Measurements from ENCODE around the gene LAMC3.

The LAMC3 gene

GRCh38 chr9:131105952-131106351, 97.0 kb downstream of the LAMC3 start:
- no peaks in the 10 kb centered on the region for H3K36me3 ChIP-seq (ENCODE audit: insufficient read depth)
- no peaks in the 10 kb centered on the region for H4K20me1 ChIP-seq (ENCODE audit: insufficient read depth)
- H2AFZ ChIP-seq (ENCODE audit: low read depth), result no peak overlapping the region
- H3K4me3 ChIP-seq (IDR thresholded peaks at IDR 0.05; ENCODE audit: insufficient read depth, low read depth, low read length), result no peak overlapping the region
- no peaks in the 10 kb centered on the region for H3K4me1 ChIP-seq (ENCODE audit: low read depth, poor library complexity, severe bottlenecking)
- H3K79me2 ChIP-seq (ENCODE audit: insufficient read depth, low read depth), result no peaks in the 10 kb centered on the region
- no peak for TF ChIP-seq CTCF (conservative IDR thresholded peaks at IDR 0.05; ENCODE audit: low read depth, low read length)
- H3K9ac ChIP-seq, result no peak overlapping the region
- H3K4me2 ChIP-seq, result no peak overlapping the region
- no peak overlapping the region for H3K27ac ChIP-seq
- H3K27me3 ChIP-seq (ENCODE audit: insufficient read depth, low read depth), result no peaks in the 10 kb centered on the region

- Histone ChIP-seq H3K9ac (no peak overlapping the region), H3K4me2 (no peak overlapping the region), H3K4me3 (IDR thresholded peaks at IDR 0.05; ENCODE audit: insufficient read depth, low read depth, low read length) (no peak overlapping the region), H3K27ac (no peak overlapping the region), H3K4me1 (ENCODE audit: low read depth, poor library complexity, severe bottlenecking) (no peaks in the 10 kb centered on the region), H3K27me3 (ENCODE audit: insufficient read depth, low read depth) (no peaks in the 10 kb centered on the region), H2AFZ (ENCODE audit: low read depth) (no peak overlapping the region), H3K36me3 (ENCODE audit: insufficient read depth) (no peaks in the 10 kb centered on the region), H4K20me1 (ENCODE audit: insufficient read depth) (no peaks in the 10 kb centered on the region), H3K79me2 (ENCODE audit: insufficient read depth, low read depth) (no peaks in the 10 kb centered on the region)
- TF ChIP-seq CTCF (conservative IDR thresholded peaks at IDR 0.05; ENCODE audit: low read depth, low read length), result no peak
Measured at GRCh38 chr9:131107760-131108159, 98.8 kb downstream of the LAMC3 start.

- no peak for TF ChIP-seq CTCF (conservative IDR thresholded peaks at IDR 0.05; ENCODE audit: low read depth, low read length)
- Histone ChIP-seq H4K20me1 (ENCODE audit: insufficient read depth) (no peaks in the 10 kb centered on the region), H3K4me2 (no peak overlapping the region), H3K27me3 (ENCODE audit: insufficient read depth, low read depth) (peaks cover 5% of the 10 kb centered on the region; the same call in 1 of the 2 replicates), H3K9ac (no peak overlapping the region), H3K4me1 (ENCODE audit: low read depth, poor library complexity, severe bottlenecking) (no peaks in the 10 kb centered on the region), H3K36me3 (ENCODE audit: insufficient read depth) (no peaks in the 10 kb centered on the region), H3K27ac (no peak overlapping the region), H3K4me3 (IDR thresholded peaks at IDR 0.05; ENCODE audit: insufficient read depth, low read depth, low read length) (no peak overlapping the region), H3K79me2 (ENCODE audit: insufficient read depth, low read depth) (no peaks in the 10 kb centered on the region), H2AFZ (ENCODE audit: low read depth) (no peak overlapping the region)
Measured at GRCh38 chr9:131111186-131111853, 102.3 kb downstream of the LAMC3 start.

- no peaks in the 10 kb centered on the region for H3K36me3 ChIP-seq (ENCODE audit: insufficient read depth)
- H3K27ac ChIP-seq, result no peak overlapping the region
- no peaks in the 10 kb centered on the region for H4K20me1 ChIP-seq (ENCODE audit: insufficient read depth)
- H3K79me2 ChIP-seq (ENCODE audit: insufficient read depth, low read depth), result no peaks in the 10 kb centered on the region
- no peak for TF ChIP-seq CTCF (conservative IDR thresholded peaks at IDR 0.05; ENCODE audit: low read depth, low read length)
- no peaks in the 10 kb centered on the region for H3K4me1 ChIP-seq (ENCODE audit: low read depth, poor library complexity, severe bottlenecking)
- H3K9ac ChIP-seq, result no peak overlapping the region
- no peak overlapping the region for H2AFZ ChIP-seq (ENCODE audit: low read depth)
- H3K27me3 ChIP-seq (ENCODE audit: insufficient read depth, low read depth), result peaks cover 10% of the 10 kb centered on the region; the same call in 1 of the 2 replicates
- no peak overlapping the region for H3K4me3 ChIP-seq (IDR thresholded peaks at IDR 0.05; ENCODE audit: insufficient read depth, low read depth, low read length)
- no peak overlapping the region for H3K4me2 ChIP-seq
Measured at GRCh38 chr9:131111854-131112311, 102.9 kb downstream of the LAMC3 start.

Data from KMS-11 (cell line).